ENCODE results near the gene RBM15. TPM values are rescaled to one million over a fixed set of nuclear protein-coding genes. Genes with fewer than 3 reads are reported as not detected.

RBM15 gene
- total RNA-seq, 1 experiment from 2014 or later: 44.0 TPM

DNA sequence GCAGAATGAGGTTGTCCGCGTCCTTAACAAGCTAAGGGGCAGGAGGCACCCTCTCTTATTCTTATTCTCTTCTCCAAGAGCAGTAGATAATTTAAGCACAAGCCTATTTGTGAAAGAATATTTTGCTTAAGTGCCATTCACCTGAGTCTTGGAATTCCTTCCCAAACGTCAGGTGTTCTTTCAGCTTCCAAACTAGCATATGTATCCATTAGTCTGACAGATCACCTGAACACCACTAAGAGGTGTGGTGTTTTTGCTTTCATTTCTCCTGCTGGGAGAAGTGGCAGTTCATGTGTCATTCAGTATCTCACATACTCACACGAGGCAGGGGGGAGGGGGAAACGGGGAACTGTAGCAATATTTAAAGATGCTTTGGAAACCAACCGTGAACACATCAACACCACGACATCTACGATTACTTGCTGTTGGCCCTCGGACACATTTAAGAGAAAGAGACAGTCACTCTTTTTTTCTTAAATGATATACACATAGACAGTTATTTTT, 45.5 kb upstream of the RBM15 start:
- Histone ChIP-seq H3K27ac (ENCODE audit: low read depth, low read length) (no peak overlapping the region), H3K9me2 (ENCODE audit: insufficient read depth) (no peaks in the 10 kb centered on the region), H2AFZ (ENCODE audit: low read depth, low read length, poor library complexity, severe bottlenecking) (no peak overlapping the region), H4K20me1 (ENCODE audit: insufficient read depth) (no peaks in the 10 kb centered on the region), H3K36me3 (ENCODE audit: control insufficient read depth in 1 of 2, insufficient read depth in 2 of 2, low read length in 2 of 2) (no peaks in the 10 kb centered on the region), H3K79me2 (ENCODE audit: insufficient read depth, low read length) (no peaks in the 10 kb centered on the region), H3K4me1 (ENCODE audit: control insufficient read depth in 1 of 2, insufficient read depth in 2 of 2, low read length in 2 of 2) (peaks cover 8 to 11% of the 10 kb centered on the region in 2 experiments), H3K4me2 (ENCODE audit: low read length) (no peak overlapping the region), H3K9me3 (ENCODE audit: control insufficient read depth in 1 of 2, insufficient read depth in 1 of 2, low read depth in 1 of 2, low read length in 2 of 2) (no peaks in the 10 kb centered on the region), H3K4me3 (replicated peaks in 1 of 2; ENCODE audit: low read depth in 1 of 2, low read length in 2 of 2) (no peak overlapping the region), H3K27me3 (ENCODE audit: insufficient read depth, low read length) (peaks cover 4% of the 10 kb centered on the region; the same call in 1 of the 2 replicates), H3K9ac (ENCODE audit: low read length) (no peak overlapping the region)
- RAD21 ChIA-PET (ENCODE audit: low non-redundant PET in 1 of 2, low total read pairs in 2 of 2, uncharacterized antibody in 2 of 2, unreplicated experiment in 2 of 2): no interaction called here
- POLR2A ChIA-PET: no interaction called here
- intact Hi-C loops (cut with micrococcal nuclease): no loop called here
- DNase-seq (ENCODE audit: low read depth, low spot score) (no peak), ATAC-seq (no peak)
- no TSS peak for BruUV-seq (replicated peaks)
- TF ChIP-seq SP1 (IDR thresholded peaks at IDR 0.05; ENCODE audit: low read depth) (no peak), CBX3 (IDR thresholded peaks at IDR 0.05; ENCODE audit: low read depth) (no peak), SIN3A (IDR thresholded peaks at IDR 0.05; ENCODE audit: low read depth) (no peak), SRF (IDR thresholded peaks at IDR 0.05; ENCODE audit: low read depth) (no peak), EGR1 (IDR thresholded peaks at IDR 0.05; ENCODE audit: low read depth) (no peak), TCF7L2 (IDR thresholded peaks at IDR 0.05; ENCODE audit: borderline replicate concordance, extremely low read depth, insufficient read depth, insufficient read length) (no peak), ELF1 (IDR thresholded peaks at IDR 0.05; ENCODE audit: borderline replicate concordance, low read depth) (no peak)
- TF ChIP-seq, protein P1, sequence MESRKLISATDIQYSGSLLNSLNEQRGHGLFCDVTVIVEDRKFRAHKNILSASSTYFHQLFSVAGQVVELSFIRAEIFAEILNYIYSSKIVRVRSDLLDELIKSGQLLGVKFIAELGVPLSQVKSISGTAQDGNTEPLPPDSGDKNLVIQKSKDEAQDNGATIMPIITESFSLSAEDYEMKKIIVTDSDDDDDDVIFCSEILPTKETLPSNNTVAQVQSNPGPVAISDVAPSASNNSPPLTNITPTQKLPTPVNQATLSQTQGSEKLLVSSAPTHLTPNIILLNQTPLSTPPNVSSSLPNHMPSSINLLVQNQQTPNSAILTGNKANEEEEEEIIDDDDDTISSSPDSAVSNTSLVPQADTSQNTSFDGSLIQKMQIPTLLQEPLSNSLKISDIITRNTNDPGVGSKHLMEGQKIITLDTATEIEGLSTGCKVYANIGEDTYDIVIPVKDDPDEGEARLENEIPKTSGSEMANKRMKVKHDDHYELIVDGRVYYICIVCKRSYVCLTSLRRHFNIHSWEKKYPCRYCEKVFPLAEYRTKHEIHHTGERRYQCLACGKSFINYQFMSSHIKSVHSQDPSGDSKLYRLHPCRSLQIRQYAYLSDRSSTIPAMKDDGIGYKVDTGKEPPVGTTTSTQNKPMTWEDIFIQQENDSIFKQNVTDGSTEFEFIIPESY (IDR thresholded peaks at IDR 0.05; ENCODE audit: extremely low read depth, insufficient replicate concordance, low read length): no peak
- TF ChIP-seq, protein P2, sequence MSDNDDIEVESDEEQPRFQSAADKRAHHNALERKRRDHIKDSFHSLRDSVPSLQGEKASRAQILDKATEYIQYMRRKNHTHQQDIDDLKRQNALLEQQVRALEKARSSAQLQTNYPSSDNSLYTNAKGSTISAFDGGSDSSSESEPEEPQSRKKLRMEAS (IDR thresholded peaks at IDR 0.05): no peak
- TF ChIP-seq, protein P3, sequence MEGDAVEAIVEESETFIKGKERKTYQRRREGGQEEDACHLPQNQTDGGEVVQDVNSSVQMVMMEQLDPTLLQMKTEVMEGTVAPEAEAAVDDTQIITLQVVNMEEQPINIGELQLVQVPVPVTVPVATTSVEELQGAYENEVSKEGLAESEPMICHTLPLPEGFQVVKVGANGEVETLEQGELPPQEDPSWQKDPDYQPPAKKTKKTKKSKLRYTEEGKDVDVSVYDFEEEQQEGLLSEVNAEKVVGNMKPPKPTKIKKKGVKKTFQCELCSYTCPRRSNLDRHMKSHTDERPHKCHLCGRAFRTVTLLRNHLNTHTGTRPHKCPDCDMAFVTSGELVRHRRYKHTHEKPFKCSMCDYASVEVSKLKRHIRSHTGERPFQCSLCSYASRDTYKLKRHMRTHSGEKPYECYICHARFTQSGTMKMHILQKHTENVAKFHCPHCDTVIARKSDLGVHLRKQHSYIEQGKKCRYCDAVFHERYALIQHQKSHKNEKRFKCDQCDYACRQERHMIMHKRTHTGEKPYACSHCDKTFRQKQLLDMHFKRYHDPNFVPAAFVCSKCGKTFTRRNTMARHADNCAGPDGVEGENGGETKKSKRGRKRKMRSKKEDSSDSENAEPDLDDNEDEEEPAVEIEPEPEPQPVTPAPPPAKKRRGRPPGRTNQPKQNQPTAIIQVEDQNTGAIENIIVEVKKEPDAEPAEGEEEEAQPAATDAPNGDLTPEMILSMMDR (IDR thresholded peaks at IDR 0.05 in 2 of 3, conservative IDR thresholded peaks at IDR 0.05 in 1 of 3; ENCODE audit: borderline replicate concordance in 1 of 3, insufficient read depth in 1 of 3, low read depth in 2 of 3, low read length in 2 of 3): no peak
- CTCF ChIA-PET: no interaction called here
